Ovary (tissue), 10 donors: ENCODE data around the gene IL3RA. TPM values are rescaled to one million over a fixed set of nuclear protein-coding genes. Genes with fewer than 3 reads are reported as not detected.

Experiments used
- DNase-seq, 5 donors: peaks; one replicate each; pipeline ENCODE4 v3.0.0-alpha.2; 2019 to 2020
- H3K27ac ChIP-seq, 2 donors: fragments of 200-600 bp; one replicate each; pipeline versions ENCODE4 v1.5.1 to v1.8.0; 2019 to 2022
- H3K27me3 ChIP-seq: fragments of 200-600 bp; one replicate; pipeline ENCODE4 v1.8.0; 2022
- H3K36me3 ChIP-seq: fragments of 200-600 bp; sonication (generic); one replicate; pipeline ENCODE4 v1.5.1; 2019
- H3K4me1 ChIP-seq: one replicate; pipeline ENCODE4 v1.8.1; 2013; ENCODE audit warnings: mild to moderate bottlenecking, moderate library complexity; ENCODE audit not compliant: insufficient read depth
- H3K4me3 ChIP-seq: fragments of 200-600 bp; sonication (generic); one replicate; pipeline ENCODE4 v1.5.1; 2017
- H3K9me3 ChIP-seq, 2 donors: fragments of 200-600 bp in 1 of 2; sonication (generic) in 1 of 2; one replicate each; pipeline versions ENCODE4 v1.5.1 to v1.8.1; 2013 to 2019; ENCODE audit warnings: mild to moderate bottlenecking in 1 of 2, moderate library complexity in 1 of 2
- EP300 ChIP-seq: sonication (generic); formaldehyde crosslinking; IDR thresholded peaks from one replicate; pipeline ENCODE4 v1.6.1; 2017; ENCODE audit warnings: antibody characterized with exemption
- POLR2A ChIP-seq: fragments of 450-650 bp; IDR thresholded peaks from one replicate; pipeline ENCODE4 v1.6.1; 2017; ENCODE audit warnings: antibody characterized with exemption, mild to moderate bottlenecking, moderate library complexity
- WGBS, 3 donors: extraction: QIAGEN DNeasy Blood & Tissue Kit in 1 of 3; methylation state at CpG; one replicate each; pipeline versions ENCODE4 v1.1.5 to v1.1.7; 2013 to 2017; 5-methylcytosine and 5-hydroxymethylcytosine counted together
- intact Hi-C, 4 donors: fragments of 100-400 bp; cut with DNase I; formaldehyde crosslinking; loops; one replicate each; pipeline versions ENCODE4 v1.11.0 to v1.15.1; 2022 to 2023
- long read RNA-seq, 3 donors: library from polyadenylated mRNA in 2 of 3; unstranded in 2 of 3; transcript quantifications; one replicate each; pipeline ENCODE4 v2.0.0 and lab custom pipeline, GENCODE V29; 2021 to 2026
- polyA plus RNA-seq, 2 donors: library from polyadenylated mRNA; stranded (reverse); fragments of 200-250 nt in 1 of 2; fragments of 350-450 nt in 1 of 2; fragmentation: Illumina TruSeq in 1 of 2; extraction: RNeasy Lipid Tissue Mini Kit (QIAGEN cat#74804) in 1 of 2; gene quantifications; one replicate each; pipeline ENCODE4 v1.2.3, GENCODE V29; 2013 to 2014
- total RNA-seq, 7 donors: library from RNA; depleted of rRNA in 2 of 7; stranded (reverse); fragments of >200 nt in 2 of 7; fragmentation: NEBNext Ultra II Directional in 3 of 7; extraction: Animal tissue kit (Norgen Biotek cat#: 25700) in 3 of 7; gene quantifications; one replicate each; pipeline versions ENCODE4 v1.1.0 to v1.2.4, GENCODE V29; 2016 to 2023
- TF ChIP-seq, protein P1 (sequence below), 3 donors: fragments of 450-650 bp in 2 of 3; fragments of 200-600 bp in 1 of 3; IDR thresholded peaks; one replicate each; pipeline versions ENCODE4 v1.5.1 to v1.8.0; 2016 to 2022; ENCODE audit warnings: antibody characterized with exemption in 3 of 3, mild to moderate bottlenecking in 1 of 3
- donor health status: DM: no; HTN: no; CAD: no; lungs with moderate emphysema.
- donor health status: DM: no; HTN: no; CAD: no.
- donor health status: Bipolar disorder and iron deficiency.
- donor health status: DM: yes; HTN: yes; CAD: no.
- donor health status: DM: no; HTN: no; CAD: no.
- donor health status: DM: yes; HTN: yes; CAD: no.

IL3RA gene
- total RNA-seq (1 to 10 TPM in 6 of 7 donors, under 1 TPM in 1; 0.12 to 4.1 (median 1.8) TPM), polyA plus RNA-seq (1 to 10 TPM; 4.7 to 5.1 TPM)
- long read RNA-seq, donor 1, transcript IL3RA-201 (12 exons, 1,706 nt) = major isoform, 7 of 25 reads
- long read RNA-seq, donor 1, partial matches to known transcripts = 0 of 25 reads
- long read RNA-seq, donor 1, other reads (novel, unspliced or antisense) = 18 of 25 reads
- long read RNA-seq, donor 2, partial matches to known transcripts = 1,053 of 1,069 reads
- long read RNA-seq, donor 2, other reads (novel, unspliced or antisense) = 15 of 1,069 reads
- long read RNA-seq, donor 3, partial matches to known transcripts = 0 of 9 reads
- long read RNA-seq, donor 3, other reads (novel, unspliced or antisense) = 7 of 9 reads

GRCh38 chrX:1336331-1336943 is at the start of gene IL3RA:
TSS of gene IL3RA (plus strand) at chrX:1336785. CDS start at chrX:1341766, 4,981 bp downstream.
- Histone ChIP-seq H3K27me3 (no peaks in the 10 kb centered on the region), H3K27ac (no peak within 1 kb of the TSS), H3K9me3 (no peaks in the 10 kb centered on the region), H3K36me3 (no peaks in the 10 kb centered on the region), H3K4me1 (peaks cover 1% of the 10 kb centered on the region), H3K4me3 (peak within 1 kb of the TSS; percentile 26)
- intact Hi-C loops = no loop called here
- DNase-seq = peak in 1 of 5 donors; percentile 44
- WGBS, 3 donors = 9 to 11% (median 10%) methylated on average over 14 of the region's 14 CpGs
- TF ChIP-seq POLR2A (no peak), EP300 (no peak)
- TF ChIP-seq, protein P1, sequence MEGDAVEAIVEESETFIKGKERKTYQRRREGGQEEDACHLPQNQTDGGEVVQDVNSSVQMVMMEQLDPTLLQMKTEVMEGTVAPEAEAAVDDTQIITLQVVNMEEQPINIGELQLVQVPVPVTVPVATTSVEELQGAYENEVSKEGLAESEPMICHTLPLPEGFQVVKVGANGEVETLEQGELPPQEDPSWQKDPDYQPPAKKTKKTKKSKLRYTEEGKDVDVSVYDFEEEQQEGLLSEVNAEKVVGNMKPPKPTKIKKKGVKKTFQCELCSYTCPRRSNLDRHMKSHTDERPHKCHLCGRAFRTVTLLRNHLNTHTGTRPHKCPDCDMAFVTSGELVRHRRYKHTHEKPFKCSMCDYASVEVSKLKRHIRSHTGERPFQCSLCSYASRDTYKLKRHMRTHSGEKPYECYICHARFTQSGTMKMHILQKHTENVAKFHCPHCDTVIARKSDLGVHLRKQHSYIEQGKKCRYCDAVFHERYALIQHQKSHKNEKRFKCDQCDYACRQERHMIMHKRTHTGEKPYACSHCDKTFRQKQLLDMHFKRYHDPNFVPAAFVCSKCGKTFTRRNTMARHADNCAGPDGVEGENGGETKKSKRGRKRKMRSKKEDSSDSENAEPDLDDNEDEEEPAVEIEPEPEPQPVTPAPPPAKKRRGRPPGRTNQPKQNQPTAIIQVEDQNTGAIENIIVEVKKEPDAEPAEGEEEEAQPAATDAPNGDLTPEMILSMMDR (IDR thresholded peaks at IDR 0.05) = no peak

DNA sequence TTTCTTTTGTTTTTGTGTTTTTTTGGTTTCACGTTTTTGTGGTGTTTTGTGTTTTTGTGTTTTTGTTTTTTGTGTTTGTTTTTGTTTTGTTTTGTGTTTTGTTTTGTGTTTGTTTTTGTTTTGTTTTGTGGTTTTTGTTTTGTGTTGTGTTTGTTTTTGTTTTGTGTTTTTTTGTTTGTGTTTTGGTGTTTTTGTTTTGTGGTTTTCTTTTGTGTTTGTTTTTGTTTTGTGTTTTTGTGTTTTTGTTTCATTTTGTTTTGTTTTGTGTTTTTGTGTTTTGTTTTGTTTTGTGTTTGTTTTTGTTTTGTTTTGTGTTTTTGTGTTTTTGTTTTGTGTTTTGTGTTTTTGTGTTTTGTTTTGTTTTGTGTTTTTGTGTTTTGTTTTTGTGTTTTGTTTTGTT is 47.0 kb upstream of the IL3RA start:
- H3K36me3 ChIP-seq = no peaks in the 10 kb centered on the region
- H3K9me3 ChIP-seq = no peaks in the 10 kb centered on the region
- intact Hi-C loops = no loop called here
- no peaks in the 10 kb centered on the region for H3K4me1 ChIP-seq
- H3K4me3 ChIP-seq = no peak overlapping the region
- DNase-seq = no peak
- TF ChIP-seq, protein P1 (IDR thresholded peaks at IDR 0.05) = no peak
- TF ChIP-seq EP300 (no peak), POLR2A (no peak)
- H3K27ac ChIP-seq = no peak overlapping the region
- H3K27me3 ChIP-seq = no peaks in the 10 kb centered on the region
- 78 to 81% (median 79%) methylated on average over 1 of the region's 1 CpG for WGBS, 3 donors

DNA sequence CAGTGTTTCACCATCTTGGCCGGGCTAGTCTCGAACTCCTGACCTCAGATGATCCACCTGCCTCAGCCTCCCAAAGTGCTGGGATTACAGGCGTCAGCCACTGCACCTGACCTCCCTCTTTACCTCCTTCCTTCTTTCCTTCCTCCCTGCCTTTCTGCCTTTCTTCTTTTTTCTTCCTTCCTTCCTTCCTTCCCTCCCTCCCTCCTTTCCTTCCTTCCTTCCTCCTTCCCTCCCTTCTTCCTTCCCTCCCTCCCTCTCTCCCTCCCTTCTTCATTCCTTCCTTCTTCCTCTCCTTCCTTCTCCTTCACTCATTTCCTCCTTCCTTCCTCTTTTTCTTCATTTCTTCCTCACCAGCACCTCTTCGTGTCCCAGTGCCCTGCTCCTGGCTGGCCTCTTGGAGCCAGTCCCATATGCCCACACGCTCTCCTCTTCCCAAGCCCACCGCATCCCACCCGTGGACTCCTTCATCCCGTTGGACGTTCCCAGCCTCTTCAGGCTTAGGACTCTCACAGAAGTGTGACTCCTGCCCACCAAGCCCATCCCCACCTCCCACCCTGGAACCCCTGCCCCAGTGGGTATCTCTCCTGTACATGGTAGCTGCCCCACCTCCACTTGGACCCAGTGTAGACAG is 45.4 kb upstream of the IL3RA start:
- Histone ChIP-seq H3K9me3 (no peaks in the 10 kb centered on the region), H3K4me3 (no peak overlapping the region), H3K4me1 (no peaks in the 10 kb centered on the region), H3K27ac (no peak overlapping the region), H3K27me3 (no peaks in the 10 kb centered on the region), H3K36me3 (no peaks in the 10 kb centered on the region)
- intact Hi-C loops = no loop called here
- DNase-seq = no peak
- 81 to 87% (median 86%) methylated on average over 9 of the region's 9 CpGs for whole genome bisulfite sequencing, 3 donors
- TF ChIP-seq, protein P1 (IDR thresholded peaks at IDR 0.05) = no peak
- TF ChIP-seq POLR2A = no peak
- no peak for TF ChIP-seq EP300

DNA sequence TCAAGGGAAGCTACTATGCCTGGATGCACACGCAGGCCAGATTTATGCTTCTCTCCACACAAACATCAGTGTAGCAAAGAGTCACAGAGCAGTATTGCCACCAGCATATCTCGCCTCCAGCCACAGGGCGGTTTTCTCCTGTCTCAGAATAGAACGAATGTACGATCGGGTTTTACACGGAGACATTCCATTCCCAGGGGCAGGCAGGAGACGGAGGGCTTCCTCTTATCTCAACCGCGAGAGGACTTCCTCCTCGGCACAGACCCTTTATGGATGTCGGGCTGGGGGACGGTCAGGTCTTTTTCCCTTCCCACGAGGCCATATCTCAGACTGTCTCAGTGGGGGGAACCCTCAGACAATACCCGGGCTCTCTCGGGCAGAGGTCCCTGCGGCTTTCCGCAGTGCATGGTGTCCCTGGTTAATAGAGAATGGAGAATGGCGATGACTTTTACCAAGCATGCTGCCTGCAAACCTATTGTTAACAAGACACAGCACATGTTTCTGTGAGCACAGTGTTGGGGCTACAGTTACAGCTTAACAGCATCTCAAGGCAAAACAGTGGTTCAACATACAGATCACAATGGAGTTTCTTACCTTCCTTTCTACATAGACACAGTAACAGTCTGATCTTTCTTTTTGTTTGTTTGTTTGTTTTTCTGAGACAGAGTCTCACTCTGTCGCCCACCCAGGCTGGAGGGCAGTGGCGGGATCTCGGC is 43.9 kb upstream of the IL3RA start:
- TF ChIP-seq, protein P1 (IDR thresholded peaks at IDR 0.05) = no peak
- TF ChIP-seq EP300 (no peak), POLR2A (no peak)
- intact Hi-C loops = no loop called here
- Histone ChIP-seq H3K27ac (no peak overlapping the region), H3K9me3 (no peaks in the 10 kb centered on the region), H3K4me1 (no peaks in the 10 kb centered on the region), H3K4me3 (no peak overlapping the region), H3K27me3 (no peaks in the 10 kb centered on the region), H3K36me3 (no peaks in the 10 kb centered on the region)
- DNase-seq = no peak
- 16 to 24% (median 17%) methylated on average over 22 of the region's 22 CpGs for WGBS, 3 donors
